Vagina (tissue), 2 donors: Measurements from ENCODE around the gene SMOC2.

Experiments used
- POLR2A ChIP-seq, 2 donors: fragments of 450-650 bp; IDR thresholded peaks; one replicate each; pipeline ENCODE4 v1.6.1; 2017; ENCODE audit warnings: antibody characterized with exemption in 2 of 2, mild to moderate bottlenecking in 2 of 2, moderate library complexity in 2 of 2
- POLR2AphosphoS5 ChIP-seq, 2 donors: sonication (generic); formaldehyde crosslinking; IDR thresholded peaks; one replicate each; pipeline ENCODE4 v1.9.0; 2017; ENCODE audit warnings: antibody characterized with exemption in 2 of 2, mild to moderate bottlenecking in 2 of 2, low read depth in 1 of 2; ENCODE audit not compliant: insufficient read depth in 1 of 2

DNA sequence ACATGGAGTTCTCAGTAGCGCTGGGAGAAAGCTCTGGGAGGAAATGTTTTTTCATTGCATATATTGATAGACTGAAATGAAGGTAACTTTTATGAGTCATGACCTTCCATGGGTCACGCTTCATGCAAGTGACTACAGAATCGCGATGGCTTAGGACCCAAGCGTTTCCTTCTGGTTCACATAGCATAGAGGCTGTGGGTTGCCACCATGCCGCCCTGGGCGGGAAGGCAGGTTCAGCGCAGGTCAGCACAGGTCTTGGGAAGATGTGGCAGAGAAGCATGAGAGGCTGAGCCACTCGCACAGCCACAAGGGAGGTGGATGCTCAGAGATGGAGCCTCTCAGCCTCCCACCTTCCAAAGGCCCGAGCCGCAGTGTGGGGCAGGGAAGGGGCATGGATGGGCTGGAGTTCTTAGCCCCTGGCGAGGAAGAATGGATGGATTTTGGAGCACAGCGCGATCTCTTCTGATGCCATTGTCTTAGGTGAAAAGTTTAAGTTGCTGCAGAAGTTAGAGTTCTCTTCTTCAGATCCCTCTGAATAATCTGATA lies 219.5 kb downstream of the SMOC2 start:
- no peak for TF ChIP-seq POLR2AphosphoS5 (IDR thresholded peaks at IDR 0.05; ENCODE audit: insufficient read depth in 1 of 2, low read depth in 1 of 2)
- TF ChIP-seq POLR2A (IDR thresholded peaks at IDR 0.05), result no peak
